ENCODE measurements around the gene NOTCH2NLA.
"Not testable (repeated sequence)": the region's sequence is repeated elsewhere in the genome, so short reads cannot be mapped to it uniquely, and the experiment has no call there.

Gene NOTCH2NLA

DNA sequence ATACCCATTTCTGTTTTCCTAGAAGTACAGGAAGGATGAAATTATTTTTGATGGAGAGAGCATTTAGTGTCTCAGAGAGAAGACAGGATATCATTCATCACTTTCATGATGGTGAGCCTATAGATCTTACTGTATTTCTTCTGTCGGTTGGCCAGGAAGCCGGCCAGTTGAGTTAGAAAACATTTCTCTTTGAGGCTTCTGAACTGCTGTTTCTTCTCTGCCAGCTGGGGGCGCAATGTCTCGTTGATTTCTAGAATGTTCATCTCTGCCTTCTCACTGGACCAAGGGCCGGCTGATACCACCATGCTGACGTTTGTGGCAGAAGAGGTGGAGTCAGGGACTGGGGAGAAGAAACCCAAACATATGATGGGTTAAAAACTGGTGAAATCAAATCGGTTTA lies 84.4 kb downstream of the NOTCH2NLA start, which contains the start of gene NBPF10:
Gene NBPF10 (minus strand): TSS at position 340 of the 400 bp plus-strand sequence. CDS start 35 bp downstream, at position 305.
- DNase-seq = not testable (repeated sequence)

Measured in inflammatory macrophage treated with lipopolysaccharide for 4 hours (primary cell).